CD4-positive, alpha-beta T cell treated with Interleukin-4 for 4 hours (primary cell): ENCODE results near the gene RNF14.

Experiments used
- DNase-seq: peaks from one replicate; pipeline ENCODE4 v3.0.0-alpha.2; 2020

The RNF14 gene

GRCh38 chr5:141949511-141949910, 19.4 kb upstream of the RNF14 start:
- DNase-seq: no peak

- DNase-seq: no peak
Observed at GRCh38 chr5:141950207-141951005, 18.5 kb upstream of the RNF14 start.

GRCh38 chr5:141951332-141951781, 17.5 kb upstream of the RNF14 start:
- no peak for DNase-seq

GRCh38 chr5:141952020-141952419, 16.9 kb upstream of the RNF14 start:
- DNase-seq: no peak

- no peak for DNase-seq
Observed at GRCh38 chr5:141954194-141954593, 14.7 kb upstream of the RNF14 start.

GRCh38 chr5:141957367-141957996, 11.4 kb upstream of the RNF14 start:
- DNase-seq: no peak

GRCh38 chr5:141958113-141958512, 10.8 kb upstream of the RNF14 start, which contains the start of gene PCDH12:
PCDH12 (minus strand) TSS chr5:141958202; CDS start chr5:141957851, 351 bp downstream.
- DNase-seq: peak; percentile 23

GRCh38 chr5:141958546-141959172, 10.2 kb upstream of the RNF14 start:
- DNase-seq: no peak

GRCh38 chr5:141960018-141960417, 8.9 kb upstream of the RNF14 start:
- DNase-seq: peak; percentile 10

- peak; percentile 90 for DNase-seq
Observed at GRCh38 chr5:141960449-141961323, 8.2 kb upstream of the RNF14 start.

- DNase-seq: no peak
Observed at GRCh38 chr5:141961466-141961865, 7.4 kb upstream of the RNF14 start.

GRCh38 chr5:141963701-141964100, 5.2 kb upstream of the RNF14 start:
- no peak for DNase-seq

GRCh38 chr5:141965071-141965470, 3.8 kb upstream of the RNF14 start:
- DNase-seq: no peak

- no peak for DNase-seq
Observed at GRCh38 chr5:141966275-141966962, 2.5 kb upstream of the RNF14 start.

- DNase-seq: no peak
Observed at GRCh38 chr5:141966963-141967333, 2.0 kb upstream of the RNF14 start.

- DNase-seq: peak; percentile 29
Observed at GRCh38 chr5:141969783-141970771, 1.2 kb downstream of the RNF14 start.

- DNase-seq: peak; percentile 14
Observed at GRCh38 chr5:141973871-141974595, 5.1 kb downstream of the RNF14 start.

GRCh38 chr5:141976176-141976575, 7.3 kb downstream of the RNF14 start:
- DNase-seq: no peak

GRCh38 chr5:141978389-141978788, 9.5 kb downstream of the RNF14 start:
- no peak for DNase-seq

GRCh38 chr5:141982626-141983025, 13.7 kb downstream of the RNF14 start:
- no peak for DNase-seq
